AG10803 (cell line): ENCODE results near the gene ERCC5.

Source experiments
- DNase-seq: peaks from one replicate; pipeline ENCODE4 v3.0.0; 2010; ENCODE audit warnings: low read depth
- H3K4me3 ChIP-seq: 2 replicates; pipeline ENCODE4 v1.5.1; 2011; ENCODE audit warnings: mild to moderate bottlenecking, low read length, control low read depth
- TF ChIP-seq, protein P1 (sequence below): conservative IDR thresholded peaks from 2 replicates; pipeline ENCODE4 v1.5.1; 2011; ENCODE audit warnings: mild to moderate bottlenecking, low read length, control low read depth, inconsistent platforms

Gene ERCC5

DNA sequence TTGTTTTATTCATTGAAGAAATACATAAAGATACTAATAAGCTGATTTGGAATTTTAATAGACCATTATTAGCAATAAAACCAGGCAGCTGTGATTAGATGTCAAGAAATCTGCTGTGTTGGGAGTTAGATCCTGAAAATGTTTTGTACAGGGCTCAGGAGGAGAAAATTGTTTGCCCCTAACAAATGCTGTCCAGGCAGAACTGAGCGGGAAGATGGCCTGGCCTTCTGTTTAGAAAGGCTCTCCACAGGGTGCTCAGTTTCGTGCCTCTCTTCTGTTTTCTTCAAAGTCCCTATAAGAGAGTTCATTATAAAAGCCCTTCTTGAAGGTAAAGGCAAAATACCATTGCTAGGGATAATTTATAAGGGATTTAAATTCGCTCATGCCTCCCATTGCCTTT lies 64.1 kb downstream of the ERCC5 start:
- H3K4me3 ChIP-seq: no peak overlapping the region
- TF ChIP-seq, protein P1, sequence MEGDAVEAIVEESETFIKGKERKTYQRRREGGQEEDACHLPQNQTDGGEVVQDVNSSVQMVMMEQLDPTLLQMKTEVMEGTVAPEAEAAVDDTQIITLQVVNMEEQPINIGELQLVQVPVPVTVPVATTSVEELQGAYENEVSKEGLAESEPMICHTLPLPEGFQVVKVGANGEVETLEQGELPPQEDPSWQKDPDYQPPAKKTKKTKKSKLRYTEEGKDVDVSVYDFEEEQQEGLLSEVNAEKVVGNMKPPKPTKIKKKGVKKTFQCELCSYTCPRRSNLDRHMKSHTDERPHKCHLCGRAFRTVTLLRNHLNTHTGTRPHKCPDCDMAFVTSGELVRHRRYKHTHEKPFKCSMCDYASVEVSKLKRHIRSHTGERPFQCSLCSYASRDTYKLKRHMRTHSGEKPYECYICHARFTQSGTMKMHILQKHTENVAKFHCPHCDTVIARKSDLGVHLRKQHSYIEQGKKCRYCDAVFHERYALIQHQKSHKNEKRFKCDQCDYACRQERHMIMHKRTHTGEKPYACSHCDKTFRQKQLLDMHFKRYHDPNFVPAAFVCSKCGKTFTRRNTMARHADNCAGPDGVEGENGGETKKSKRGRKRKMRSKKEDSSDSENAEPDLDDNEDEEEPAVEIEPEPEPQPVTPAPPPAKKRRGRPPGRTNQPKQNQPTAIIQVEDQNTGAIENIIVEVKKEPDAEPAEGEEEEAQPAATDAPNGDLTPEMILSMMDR: no peak
- no peak for DNase-seq

DNA sequence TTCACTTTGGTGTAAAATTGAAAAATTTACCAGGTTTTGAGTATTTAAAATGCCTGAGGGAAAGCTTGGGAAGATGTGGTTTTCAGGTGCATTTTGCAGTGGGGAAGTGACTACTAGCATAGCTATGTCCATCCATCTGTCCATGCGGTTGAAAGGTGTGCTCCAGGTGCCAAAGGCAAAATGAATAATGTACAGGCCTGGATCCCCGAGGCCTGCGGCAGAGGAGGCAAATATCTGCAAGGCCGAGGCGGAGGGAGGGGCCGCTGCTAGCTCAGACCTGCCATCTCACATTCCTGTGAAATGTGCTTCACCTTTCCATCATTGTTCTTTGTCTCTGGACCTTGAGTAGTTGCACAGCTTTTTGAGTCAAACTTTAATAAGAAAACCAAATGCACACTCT lies 65.5 kb downstream of the ERCC5 start:
- TF ChIP-seq, protein P1: no peak
- H3K4me3 ChIP-seq: no peak overlapping the region
- no peak for DNase-seq

DNA sequence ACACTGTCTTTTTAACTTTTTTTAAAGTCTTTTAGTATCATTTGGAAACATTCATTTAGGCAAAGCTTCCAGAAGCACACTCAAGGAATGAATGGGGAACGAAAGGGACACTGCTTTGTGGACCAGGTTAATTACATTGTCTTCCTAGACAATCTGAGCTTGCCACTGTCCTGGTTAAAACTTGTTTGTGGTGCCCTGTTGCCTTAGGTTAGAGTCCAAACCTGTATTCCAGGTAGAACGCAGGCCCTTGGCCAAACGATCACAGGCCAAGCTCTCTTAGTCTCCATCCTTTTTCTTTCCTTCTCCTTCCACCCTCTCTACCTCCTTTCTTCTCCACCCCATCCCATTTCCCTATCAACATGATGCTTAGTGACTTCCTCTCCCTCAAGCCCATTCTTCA lies 66.8 kb downstream of the ERCC5 start:
- no peak for DNase-seq
- H3K4me3 ChIP-seq: no peak overlapping the region
- TF ChIP-seq, protein P1: no peak

DNA sequence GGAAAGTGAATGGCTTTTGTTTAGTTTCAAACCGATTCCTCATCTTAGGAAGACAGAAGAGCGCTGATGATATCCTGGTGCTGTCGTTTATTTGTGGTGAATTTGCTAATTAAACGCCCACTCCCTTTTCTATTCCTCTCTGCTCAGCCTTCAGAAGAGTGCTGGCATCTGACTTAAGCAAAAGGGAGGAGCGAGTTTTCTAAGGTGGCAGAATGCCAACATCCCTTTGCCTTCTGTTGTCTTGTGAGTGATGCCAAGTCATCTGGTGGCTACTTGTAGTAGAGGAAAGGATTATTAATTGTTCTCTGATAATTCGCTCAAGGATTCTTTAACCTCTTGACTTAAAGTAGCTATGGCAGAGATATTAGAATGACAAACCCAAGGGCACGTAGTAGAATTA lies 68.1 kb downstream of the ERCC5 start:
- TF ChIP-seq, protein P1: no peak
- peak; percentile 51 for DNase-seq
- no peak overlapping the region for H3K4me3 ChIP-seq

DNA sequence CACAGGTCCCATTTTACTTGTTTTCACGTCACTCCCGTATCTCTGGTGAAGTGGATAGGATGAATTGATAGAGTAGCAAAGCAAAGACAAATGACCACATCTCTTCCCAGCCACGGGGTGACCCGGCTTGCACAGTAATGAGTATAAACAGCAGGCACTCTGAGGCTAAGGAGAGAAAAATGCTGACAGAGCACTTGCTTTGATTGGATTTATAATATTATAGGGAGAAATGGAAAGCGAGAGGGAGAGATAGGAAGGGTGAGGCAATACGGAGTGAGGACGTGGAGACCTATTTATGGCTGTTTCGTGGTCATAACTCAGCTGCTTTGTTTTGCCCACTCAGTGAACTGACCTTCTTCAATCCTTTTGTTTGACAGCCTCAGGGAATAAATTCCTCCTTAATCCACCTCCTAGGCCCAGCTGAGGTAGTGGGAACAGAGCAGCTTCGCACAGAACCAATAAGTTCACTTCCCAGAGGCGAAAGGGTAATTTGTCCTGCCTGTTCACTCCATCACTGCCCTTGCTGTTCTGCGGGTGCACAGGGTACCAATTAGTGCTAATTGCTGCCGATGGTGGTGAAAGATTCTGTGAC lies 68.6 kb downstream of the ERCC5 start:
- no peak for DNase-seq
- no peak overlapping the region for H3K4me3 ChIP-seq
- TF ChIP-seq, protein P1: no peak

DNA sequence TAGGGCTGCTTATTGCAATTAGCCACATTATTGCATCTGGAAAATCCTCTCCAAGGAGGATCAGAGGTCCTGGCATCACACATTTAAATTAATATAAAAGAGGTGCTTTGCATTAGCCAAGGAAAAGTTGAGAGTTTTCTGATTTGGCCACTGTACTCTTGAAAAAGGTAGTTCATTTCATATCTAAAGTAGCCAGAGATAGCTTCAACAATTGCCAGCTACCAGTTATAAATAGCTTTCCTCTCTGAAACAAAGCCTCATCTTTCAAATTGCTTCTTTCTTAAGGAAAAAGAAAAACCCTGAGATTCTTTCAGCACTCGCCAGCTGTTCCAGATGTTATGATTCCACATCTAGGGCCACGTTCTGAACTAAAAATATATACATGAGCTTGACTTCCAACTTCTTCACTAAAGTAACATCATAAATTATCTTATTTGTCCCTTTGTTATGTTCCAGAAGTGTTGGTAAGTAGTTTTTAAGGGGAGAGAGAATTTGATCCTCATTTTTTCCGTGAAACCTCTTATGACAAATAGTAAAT lies 69.6 kb downstream of the ERCC5 start:
- TF ChIP-seq, protein P1: no peak
- no peak for DNase-seq
- H3K4me3 ChIP-seq: no peak overlapping the region

DNA sequence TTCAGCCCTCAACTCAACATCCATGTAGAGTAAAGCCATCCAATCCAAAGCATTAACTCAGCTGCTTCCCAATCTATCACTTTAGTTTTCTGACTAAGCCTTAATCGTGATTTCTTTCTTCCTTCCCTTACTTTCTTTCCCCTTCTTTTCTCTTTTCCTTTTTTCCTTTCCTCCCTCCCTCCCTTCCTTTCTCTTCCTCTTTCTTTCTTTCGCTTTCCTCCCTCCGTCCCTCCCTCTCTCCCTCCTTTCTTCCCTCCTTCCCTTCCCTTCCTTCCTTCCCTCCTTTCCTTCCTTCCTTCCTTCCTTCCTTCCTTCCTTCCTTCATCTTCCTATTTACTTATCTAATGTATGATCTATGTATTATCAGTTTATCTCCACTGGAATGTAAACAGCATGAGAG lies 71.2 kb downstream of the ERCC5 start:
- no peak overlapping the region for H3K4me3 ChIP-seq
- DNase-seq: no peak
- TF ChIP-seq, protein P1: no peak
